Adrenal gland (tissue), 5 donors: ENCODE results near the gene DHRS1.

Experiments
- POLR2A ChIP-seq, 2 donors: fragments of 450-650 bp; IDR thresholded peaks; one replicate each; pipeline ENCODE4 v1.6.1; 2017; ENCODE audit warnings: antibody characterized with exemption in 2 of 2, mild to moderate bottlenecking in 2 of 2, moderate library complexity in 1 of 2
- TF ChIP-seq, protein P1 (sequence below), 6 experiments: fragments of 450-650 bp in 4 of 6; fragments of 200-600 bp in 2 of 6; sonication (generic) in 1 of 6; IDR thresholded peaks; 1 replicate in 5 of 6; 2 replicates in 1 of 6; pipeline versions ENCODE4 v1.5.1 to v1.8.0; 2016 to 2021; ENCODE audit warnings: antibody characterized with exemption in 6 of 6, mild to moderate bottlenecking in 2 of 6, moderate library complexity in 1 of 6
- donor health status: DM: no; HTN: no; CAD: no.

DNA sequence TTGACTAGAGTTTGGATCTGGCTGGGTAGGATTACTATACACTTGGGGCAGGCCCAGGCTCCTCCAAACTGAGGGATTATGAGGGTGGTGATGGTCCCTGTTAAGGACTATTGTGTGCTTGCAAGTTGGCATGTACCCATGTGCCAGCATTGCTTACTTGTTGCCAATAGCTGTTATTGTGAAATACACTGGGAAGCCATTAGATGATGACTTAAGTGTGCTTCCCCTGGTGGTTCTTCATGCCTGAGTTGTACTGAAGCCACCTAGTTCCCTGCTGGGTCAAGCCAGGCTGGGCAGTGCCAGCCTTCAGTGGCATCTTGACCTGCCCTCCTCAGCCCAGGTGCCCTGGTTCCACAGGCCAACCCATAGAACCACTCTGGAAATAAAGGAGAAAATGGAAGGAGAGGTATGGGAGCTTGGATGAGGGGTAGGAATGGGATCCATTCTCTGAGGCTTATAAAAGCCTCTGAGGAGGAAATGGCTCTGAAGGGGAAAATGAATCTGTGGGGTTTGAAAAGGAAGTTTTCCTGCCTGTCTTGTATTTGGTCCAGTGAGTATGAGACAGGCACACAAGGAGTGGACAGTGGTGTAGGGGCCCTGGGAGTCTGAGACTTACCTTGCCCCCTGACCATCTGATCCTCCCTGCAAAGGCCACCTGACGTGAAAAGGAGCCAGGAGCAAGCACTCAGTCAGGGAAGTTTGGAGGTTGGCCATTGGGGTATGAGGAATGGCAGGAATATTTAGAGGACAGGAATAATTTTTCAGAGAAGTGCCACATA, 12.4 kb upstream of the DHRS1 start:
- TF ChIP-seq, protein P1, sequence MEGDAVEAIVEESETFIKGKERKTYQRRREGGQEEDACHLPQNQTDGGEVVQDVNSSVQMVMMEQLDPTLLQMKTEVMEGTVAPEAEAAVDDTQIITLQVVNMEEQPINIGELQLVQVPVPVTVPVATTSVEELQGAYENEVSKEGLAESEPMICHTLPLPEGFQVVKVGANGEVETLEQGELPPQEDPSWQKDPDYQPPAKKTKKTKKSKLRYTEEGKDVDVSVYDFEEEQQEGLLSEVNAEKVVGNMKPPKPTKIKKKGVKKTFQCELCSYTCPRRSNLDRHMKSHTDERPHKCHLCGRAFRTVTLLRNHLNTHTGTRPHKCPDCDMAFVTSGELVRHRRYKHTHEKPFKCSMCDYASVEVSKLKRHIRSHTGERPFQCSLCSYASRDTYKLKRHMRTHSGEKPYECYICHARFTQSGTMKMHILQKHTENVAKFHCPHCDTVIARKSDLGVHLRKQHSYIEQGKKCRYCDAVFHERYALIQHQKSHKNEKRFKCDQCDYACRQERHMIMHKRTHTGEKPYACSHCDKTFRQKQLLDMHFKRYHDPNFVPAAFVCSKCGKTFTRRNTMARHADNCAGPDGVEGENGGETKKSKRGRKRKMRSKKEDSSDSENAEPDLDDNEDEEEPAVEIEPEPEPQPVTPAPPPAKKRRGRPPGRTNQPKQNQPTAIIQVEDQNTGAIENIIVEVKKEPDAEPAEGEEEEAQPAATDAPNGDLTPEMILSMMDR (IDR thresholded peaks at IDR 0.05) = peak in 1 of 6 experiments; percentile 11
- no peak for TF ChIP-seq POLR2A (IDR thresholded peaks at IDR 0.05)
